ENCODE measurements around the gene SLC5A2. TPM values are rescaled to one million over a fixed set of nuclear protein-coding genes. Genes with fewer than 3 reads are reported as not detected.

Gene SLC5A2
- total RNA-seq, 1 donor from 2014 or later, result 0.04 TPM

DNA sequence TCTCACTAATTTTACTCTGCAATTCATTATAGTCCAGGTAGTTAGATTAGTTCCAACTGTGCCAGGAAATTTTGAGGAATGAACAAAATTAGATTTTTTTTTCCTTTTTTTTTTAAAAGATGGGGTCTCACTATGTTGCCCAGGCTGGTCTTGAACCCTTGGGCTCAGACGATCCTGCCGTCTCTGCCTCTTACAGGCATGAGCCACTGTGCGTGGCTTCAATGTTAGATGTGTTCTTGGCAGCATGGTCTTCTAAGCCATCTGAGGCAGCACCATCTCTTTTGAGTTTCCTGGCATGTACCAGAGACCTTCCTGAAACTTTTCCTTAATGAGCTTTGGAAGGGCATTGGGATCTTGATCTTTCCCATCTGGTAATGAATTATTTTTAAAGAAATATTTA, 42.2 kb downstream of the SLC5A2 start:
- H3K4me3 ChIP-seq (ENCODE audit: low read depth, low read length), result no peak overlapping the region
- peaks cover 23% of the 10 kb centered on the region for H3K27me3 ChIP-seq (ENCODE audit: control insufficient read depth, insufficient read depth, low read length)
- no peaks in the 10 kb centered on the region for H3K36me3 ChIP-seq (ENCODE audit: control insufficient read depth, insufficient read depth, low read length)
- TF ChIP-seq CTCF (IDR thresholded peaks at IDR 0.05; ENCODE audit: insufficient read depth, low read length, poor library complexity, severe bottlenecking), result no peak
- DNase-seq (ENCODE audit: low read depth), result no peak

DNA sequence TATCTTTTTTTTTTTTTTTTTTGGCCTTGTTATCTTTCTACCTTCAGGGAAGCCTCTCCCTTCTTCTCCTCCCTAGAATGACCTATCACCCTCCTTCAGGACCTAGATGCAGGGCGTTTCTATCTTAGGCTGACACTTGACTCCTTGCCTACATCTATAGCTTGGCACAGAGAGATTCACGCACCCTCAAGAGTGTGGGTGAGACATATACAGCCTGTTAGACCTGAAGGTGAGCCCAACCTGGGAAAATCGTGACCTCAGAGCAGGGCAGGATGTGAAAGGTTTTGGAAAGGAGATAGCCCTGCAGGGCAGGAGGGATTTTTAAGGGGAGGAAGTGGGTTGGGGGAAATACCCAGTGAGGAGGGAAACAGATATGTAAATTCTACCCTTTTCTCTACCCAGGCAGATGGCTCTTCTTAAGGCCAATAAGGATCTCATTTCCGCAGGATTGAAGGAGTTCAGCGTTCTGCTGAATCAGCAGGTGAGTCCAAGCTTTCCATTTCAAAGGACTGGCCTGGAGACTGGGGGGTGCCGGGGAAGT, 44.9 kb downstream of the SLC5A2 start, which contains the start of gene AHSP:
AHSP (plus strand) TSS at position 167 of the 541 bp plus-strand sequence; CDS start at position 407, 240 bp downstream.
- no peak within 1 kb of the TSS for H3K4me3 ChIP-seq (ENCODE audit: low read depth, low read length)

DNA sequence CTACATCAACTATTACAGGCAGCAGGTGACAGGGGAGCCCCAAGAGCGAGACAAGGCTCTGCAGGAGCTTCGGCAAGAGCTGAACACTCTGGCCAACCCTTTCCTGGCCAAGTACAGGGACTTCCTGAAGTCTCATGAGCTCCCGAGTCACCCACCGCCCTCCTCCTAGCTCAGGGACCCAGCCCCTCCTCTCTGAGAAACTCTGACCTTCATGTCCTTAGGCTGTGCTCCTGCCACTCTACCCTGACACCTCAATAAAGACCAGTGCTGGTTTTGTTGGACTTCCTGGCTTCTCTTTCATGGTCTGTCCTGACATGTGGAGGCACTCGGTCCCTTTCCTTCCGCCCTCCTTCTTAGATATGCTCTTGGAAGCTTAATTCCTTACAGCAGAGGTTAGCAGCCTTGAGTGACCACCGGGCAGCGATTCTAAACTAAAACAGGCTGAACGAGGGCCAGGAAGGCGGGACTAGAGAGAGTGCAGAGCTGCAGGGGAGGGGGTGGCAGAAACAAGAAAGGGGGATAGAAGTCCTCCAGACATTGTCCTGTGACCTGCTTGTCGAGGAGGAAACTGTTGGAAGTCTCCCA, 45.7 kb downstream of the SLC5A2 start:
- DNase-seq (ENCODE audit: low read depth), result no peak
- H3K4me3 ChIP-seq (ENCODE audit: low read depth, low read length), result no peak overlapping the region

More for the DNA sequence above, 44.9 kb downstream of the SLC5A2 start, which contains the start of gene AHSP:
- DNase-seq (ENCODE audit: low read depth), result no peak
- Histone ChIP-seq H3K36me3 (ENCODE audit: control insufficient read depth, insufficient read depth, low read length) (no peaks in the 10 kb centered on the region), H3K27me3 (ENCODE audit: control insufficient read depth, insufficient read depth, low read length) (peaks cover 26% of the 10 kb centered on the region)
- no peak for TF ChIP-seq CTCF (IDR thresholded peaks at IDR 0.05; ENCODE audit: insufficient read depth, low read length, poor library complexity, severe bottlenecking)

DNA sequence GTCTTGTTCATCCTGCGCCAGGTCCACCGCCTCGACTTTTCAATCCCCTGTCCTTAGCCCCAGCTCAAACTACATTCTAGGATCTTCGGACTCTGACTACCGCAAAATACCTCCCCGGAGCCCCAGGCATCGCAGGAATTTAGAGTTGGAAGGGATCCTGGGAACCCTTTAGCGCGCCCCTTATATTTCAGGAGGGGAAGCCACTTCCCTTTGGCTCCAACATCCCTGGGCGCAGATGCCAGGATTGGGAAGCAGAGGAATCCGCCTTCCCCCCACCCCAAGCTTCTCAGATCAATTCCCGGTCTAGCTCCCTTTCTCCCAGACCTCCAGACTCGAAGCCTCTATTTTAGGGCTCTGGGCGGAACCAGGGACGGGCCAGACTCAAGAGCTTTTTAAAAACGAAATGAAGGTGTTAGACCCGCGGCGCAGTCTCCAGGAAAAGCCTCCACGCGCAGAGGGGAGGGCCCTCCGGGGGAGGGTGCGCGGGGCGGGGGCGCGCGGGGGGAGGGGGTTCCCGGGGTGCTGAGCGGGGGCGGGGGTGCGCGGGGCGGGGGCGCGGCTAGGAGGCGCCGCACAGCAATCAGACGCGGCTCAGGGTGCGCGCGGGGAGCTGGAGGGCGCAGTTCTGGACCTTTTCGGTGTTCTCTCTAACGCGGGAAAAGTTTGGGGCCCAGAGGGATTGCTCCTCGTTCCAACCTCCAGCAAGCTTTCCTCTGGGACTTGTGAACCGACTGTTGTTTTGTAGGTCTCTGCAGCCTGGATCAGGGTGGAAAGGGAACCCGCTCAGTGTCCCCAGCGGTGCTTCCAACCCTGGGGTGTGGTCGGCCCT, 46.4 kb downstream of the SLC5A2 start:
- Histone ChIP-seq H3K4me3 (ENCODE audit: low read depth, low read length) (no peak overlapping the region), H3K36me3 (ENCODE audit: control insufficient read depth, insufficient read depth, low read length) (no peaks in the 10 kb centered on the region), H3K27me3 (ENCODE audit: control insufficient read depth, insufficient read depth, low read length) (peaks cover 26% of the 10 kb centered on the region)
- TF ChIP-seq CTCF (IDR thresholded peaks at IDR 0.05; ENCODE audit: insufficient read depth, low read length, poor library complexity, severe bottlenecking), result no peak
- DNase-seq (ENCODE audit: low read depth), result no peak

More for the DNA sequence above, 45.7 kb downstream of the SLC5A2 start:
- no peaks in the 10 kb centered on the region for H3K36me3 ChIP-seq (ENCODE audit: control insufficient read depth, insufficient read depth, low read length)
- H3K27me3 ChIP-seq (ENCODE audit: control insufficient read depth, insufficient read depth, low read length), result peaks cover 26% of the 10 kb centered on the region
- TF ChIP-seq CTCF (IDR thresholded peaks at IDR 0.05; ENCODE audit: insufficient read depth, low read length, poor library complexity, severe bottlenecking), result no peak

GRCh38 chr16:31529937-31530312, 47.0 kb downstream of the SLC5A2 start:
- H3K27me3 ChIP-seq (ENCODE audit: control insufficient read depth, insufficient read depth, low read length), result peaks cover 26% of the 10 kb centered on the region
- no peak for TF ChIP-seq CTCF (IDR thresholded peaks at IDR 0.05; ENCODE audit: insufficient read depth, low read length, poor library complexity, severe bottlenecking)
- no peak overlapping the region for H3K4me3 ChIP-seq (ENCODE audit: low read depth, low read length)
- no peaks in the 10 kb centered on the region for H3K36me3 ChIP-seq (ENCODE audit: control insufficient read depth, insufficient read depth, low read length)
- no peak for DNase-seq (ENCODE audit: low read depth)
